T-cell (primary cell): ENCODE measurements around the gene CCT3. TPM values are rescaled to one million over a fixed set of nuclear protein-coding genes. Genes with fewer than 3 reads are reported as not detected.

ENCODE experiments used
- ATAC-seq, 4 experiments: fragments of 200-7000 bp in 3 of 4; fragments of 150-1000 bp in 1 of 4; cut with Tn5 transposase; replicated peaks in 1 of 4; 1 replicate in 3 of 4; 2 replicates in 1 of 4; pipeline ENCODE4 v1.10.0; 2021; ENCODE audit warnings: moderate library complexity in 3 of 4, mild to moderate bottlenecking in 2 of 4, moderate number of reproducible peaks in 1 of 4
- CTCF ChIA-PET, 2 donors: fragments of 300-600 bp; sonication (Branson Sonifier 250); formaldehyde crosslinking; loops; one replicate each; lab custom pipeline; 2022; ENCODE audit warnings: antibody characterized with exemption in 2 of 2; lab: Charles Lee
- POLR2A ChIA-PET, 2 donors: fragments of 300-600 bp; sonication (Branson Sonifier 250); formaldehyde crosslinking; loops; one replicate each; lab custom pipeline; 2022; ENCODE audit warnings: antibody characterized with exemption in 2 of 2; lab: Charles Lee
- DNase-seq, 35 experiments: peaks; one replicate each; pipeline versions ENCODE4 v3.0.0 to v3.0.0-alpha.2; 2013 to 2023
- H3K27ac ChIP-seq: one replicate; pipeline ENCODE4 v1.5.1; 2013; ENCODE audit warnings: low read length
- H3K27me3 ChIP-seq, 2 experiments: replicated peaks in 1 of 2; 1 replicate in 1 of 2; 2 replicates in 1 of 2; pipeline versions ENCODE4 v1.6.1 to v1.7.0; 2013; ENCODE audit warnings: low read length in 1 of 2, mixed read lengths in 1 of 2; ENCODE audit not compliant: control insufficient read depth in 2 of 2, insufficient read depth in 2 of 2; ENCODE audit errors: extremely low read depth in 1 of 2
- H3K36me3 ChIP-seq, 2 donors: 1 replicate in 1 of 2; 2 replicates in 1 of 2; pipeline versions ENCODE4 v1.6.1 to v1.7.0; 2013; ENCODE audit warnings: low read length in 1 of 2; ENCODE audit not compliant: control insufficient read depth in 2 of 2, insufficient read depth in 1 of 2; ENCODE audit errors: extremely low read depth in 1 of 2
- H3K4me1 ChIP-seq, 2 experiments: 1 replicate in 1 of 2; 2 replicates in 1 of 2; pipeline versions ENCODE4 v1.6.1 to v1.7.0; 2013; ENCODE audit warnings: low read length in 2 of 2, mixed read lengths in 1 of 2; ENCODE audit not compliant: insufficient read depth in 2 of 2, control insufficient read depth in 1 of 2; ENCODE audit errors: extremely low read depth in 1 of 2
- H3K4me3 ChIP-seq, 2 donors: 1 replicate in 1 of 2; 2 replicates in 1 of 2; pipeline versions ENCODE4 v1.5.1 to v1.7.0; 2013; ENCODE audit warnings: mild to moderate bottlenecking in 2 of 2, low read length in 1 of 2, moderate library complexity in 1 of 2; ENCODE audit not compliant: control insufficient read depth in 1 of 2; ENCODE audit errors: extremely low read depth in 1 of 2
- H3K9me3 ChIP-seq: 2 replicates; pipeline ENCODE4 v1.7.0; 2013
- H3K27ac Mint-ChIP-seq, 2 donors: one replicate each; pipeline ENCODE4 v1.8.0; 2020 to 2021; ENCODE audit warnings: mild to moderate bottlenecking in 2 of 2, mixed read lengths in 2 of 2
- H3K27me3 Mint-ChIP-seq, 2 donors: one replicate each; pipeline ENCODE4 v1.8.0; 2021 to 2022; ENCODE audit warnings: mixed read lengths in 2 of 2
- H3K36me3 Mint-ChIP-seq: one replicate; pipeline ENCODE4 v1.8.0; 2021; ENCODE audit warnings: mixed read lengths
- H3K4me1 Mint-ChIP-seq, 3 donors: one replicate each; pipeline ENCODE4 v1.8.0; 2020 to 2022; ENCODE audit warnings: mixed read lengths in 3 of 3, mild to moderate bottlenecking in 1 of 3
- H3K4me3 Mint-ChIP-seq, 3 donors: one replicate each; pipeline ENCODE4 v1.8.0; 2020 to 2022; ENCODE audit warnings: mild to moderate bottlenecking in 3 of 3, mixed read lengths in 3 of 3, moderate library complexity in 3 of 3
- H3K9me3 Mint-ChIP-seq, 3 donors: one replicate each; pipeline ENCODE4 v1.8.0; 2020 to 2022; ENCODE audit warnings: mixed read lengths in 3 of 3
- WGBS: methylation state at CpG from one replicate; pipeline ENCODE4 v1.1.5; 2013; ENCODE audit warnings: missing lambda C conversion rate; ENCODE audit not compliant: insufficient coverage; 5-methylcytosine and 5-hydroxymethylcytosine counted together
- total RNA-seq, 35 experiments: library from RNA in 6 of 35; stranded (reverse) in 6 of 35; fragments of 120-200 nt in 1 of 35; gene quantifications; one replicate each; pipeline versions ENCODE4 v1.2.1 to v1.2.4 and lab custom pipeline; 2013 to 2026

The CCT3 gene
- total RNA-seq, 5 donors from 2014 or later (not counting 1 experiment from before 2014, with no cell fraction given), result 87.2 to 138 (median 124) TPM

- H3K27ac ChIP-seq, result no peak overlapping the region
- peaks cover 6% of the 10 kb centered on the region for H3K36me3 Mint-ChIP-seq
- ChIA-PET CTCF (no interaction called here), POLR2A (interaction anchor here in 1 of 2 donors (0.6 kb wide), 1 partner anchor 9 kb away, joined by 3 read pairs; no protein-coding TSS in a partner anchor)
- H3K9me3 ChIP-seq, result no peaks in the 10 kb centered on the region
- ATAC-seq (peak in 2 of 4 experiments; percentile 12 to 28), DNase-seq (peak in 4 of 35 experiments; percentile 6 to 33 (median 14))
- H3K27me3 Mint-ChIP-seq, result no peaks in the 10 kb centered on the region
- H3K4me1 ChIP-seq, result peaks cover 8 to 20% of the 10 kb centered on the region in 2 experiments
- 84% methylated on average over 35 of the region's 37 CpGs for WGBS
- H3K27me3 ChIP-seq, result no peaks in the 10 kb centered on the region
- H3K27ac Mint-ChIP-seq, result no peak overlapping the region
- H3K9me3 Mint-ChIP-seq, result no peaks in the 10 kb centered on the region
- H3K4me3 Mint-ChIP-seq, result peak overlapping the region in 1 of 3 donors; percentile 47
- no peak overlapping the region for H3K4me3 ChIP-seq
- peaks cover 9 to 27% of the 10 kb centered on the region in 2 donors for H3K36me3 ChIP-seq
- peaks cover 23 to 25% (median 25%) of the 10 kb centered on the region in 3 donors for H3K4me1 Mint-ChIP-seq
Observed at GRCh38 chr1:156291226-156292061, 46.6 kb downstream of the CCT3 start.

GRCh38 chr1:156289857-156290256, 48.2 kb downstream of the CCT3 start:
- Histone ChIP-seq H3K27me3 (no peaks in the 10 kb centered on the region), H3K27ac (no peak overlapping the region), H3K4me1 (peaks cover 2 to 11% of the 10 kb centered on the region in 2 experiments), H3K9me3 (no peaks in the 10 kb centered on the region), H3K4me3 (no peak overlapping the region), H3K36me3 (peaks cover 20 to 27% of the 10 kb centered on the region in 2 donors)
- Mint-ChIP-seq H3K27ac (no peak overlapping the region), H3K36me3 (peaks cover 6% of the 10 kb centered on the region), H3K4me3 (no peak overlapping the region), H3K9me3 (no peaks in the 10 kb centered on the region), H3K27me3 (no peaks in the 10 kb centered on the region), H3K4me1 (peaks cover 12 to 18% (median 14%) of the 10 kb centered on the region in 3 donors)
- ChIA-PET CTCF (no interaction called here), POLR2A (no interaction called here)
- no peak for ATAC-seq
- no peak for DNase-seq

GRCh38 chr1:156286061-156286460, 52.0 kb downstream of the CCT3 start:
- Histone ChIP-seq H3K27me3 (no peaks in the 10 kb centered on the region), H3K9me3 (no peaks in the 10 kb centered on the region), H3K36me3 (peaks cover 8 to 13% of the 10 kb centered on the region in 2 donors), H3K4me3 (no peak overlapping the region), H3K27ac (no peak overlapping the region), H3K4me1 (peaks cover 10 to 25% of the 10 kb centered on the region in 2 experiments)
- Mint-ChIP-seq H3K36me3 (peaks cover 6% of the 10 kb centered on the region), H3K27ac (no peak overlapping the region), H3K4me1 (peaks cover 29 to 32% (median 31%) of the 10 kb centered on the region in 3 donors), H3K27me3 (no peaks in the 10 kb centered on the region), H3K4me3 (no peak overlapping the region), H3K9me3 (no peaks in the 10 kb centered on the region)
- DNase-seq, result no peak
- 94% methylated on average over 2 of the region's 8 CpGs for WGBS
- CTCF ChIA-PET, result no interaction called here
- no peak for ATAC-seq
- POLR2A ChIA-PET, result no interaction called here

GRCh38 chr1:156285437-156285836, 52.7 kb downstream of the CCT3 start:
- no peaks in the 10 kb centered on the region for H3K9me3 ChIP-seq
- H3K4me1 ChIP-seq, result peaks cover 10 to 27% of the 10 kb centered on the region in 2 experiments
- H3K4me3 ChIP-seq, result no peak overlapping the region
- Mint-ChIP-seq H3K4me1 (peaks cover 35 to 38% (median 37%) of the 10 kb centered on the region in 3 donors), H3K9me3 (no peaks in the 10 kb centered on the region), H3K4me3 (no peak overlapping the region), H3K27me3 (no peaks in the 10 kb centered on the region), H3K36me3 (peaks cover 6% of the 10 kb centered on the region), H3K27ac (no peak overlapping the region)
- WGBS, result 96% methylated on average over 19 of the region's 21 CpGs
- POLR2A ChIA-PET, result interaction anchor here in 1 of 2 donors (0.5 kb wide), 1 partner anchor 144 kb away, joined by 3 read pairs; no protein-coding TSS in a partner anchor
- H3K36me3 ChIP-seq, result peaks cover 5 to 13% of the 10 kb centered on the region in 2 donors
- H3K27ac ChIP-seq, result no peak overlapping the region
- no peak for ATAC-seq
- CTCF ChIA-PET, result interaction anchor here in 1 of 2 donors (0.8 kb wide), 1 partner anchor 12 kb away, joined by 4 read pairs; no protein-coding TSS in a partner anchor
- H3K27me3 ChIP-seq, result no peaks in the 10 kb centered on the region
- no peak for DNase-seq

- H3K27ac Mint-ChIP-seq, result no peak overlapping the region
- ChIA-PET POLR2A (no interaction called here), CTCF (interaction anchor here in 1 of 2 donors (0.8 kb wide), 2 partner anchors 11 to 161 kb away, joined by 3 to 4 read pairs; no protein-coding TSS in a partner anchor)
- H3K4me1 ChIP-seq, result peaks cover 12 to 27% of the 10 kb centered on the region in 2 experiments
- no peak for ATAC-seq
- no peak overlapping the region for H3K4me3 ChIP-seq
- no peaks in the 10 kb centered on the region for H3K9me3 ChIP-seq
- H3K27me3 Mint-ChIP-seq, result no peaks in the 10 kb centered on the region
- no peaks in the 10 kb centered on the region for H3K9me3 Mint-ChIP-seq
- peaks cover 5 to 13% of the 10 kb centered on the region in 2 donors for H3K36me3 ChIP-seq
- no peaks in the 10 kb centered on the region for H3K27me3 ChIP-seq
- no peak for DNase-seq
- H3K4me1 Mint-ChIP-seq, result peaks cover 39 to 44% (median 42%) of the 10 kb centered on the region in 3 donors
- WGBS, result no CpG with 5 or more reads among the region's 4 CpGs
- H3K27ac ChIP-seq, result no peak overlapping the region
- H3K4me3 Mint-ChIP-seq, result peak overlapping the region in 1 of 3 donors; percentile 13
- H3K36me3 Mint-ChIP-seq, result peaks cover 2% of the 10 kb centered on the region
Observed at GRCh38 chr1:156284757-156285156, 53.3 kb downstream of the CCT3 start.

GRCh38 chr1:156284112-156284511, 54.0 kb downstream of the CCT3 start, which contains the start of gene TMEM79:
Gene TMEM79 (plus strand): TSS chr1:156284325. CDS start chr1:156285227, 902 bp downstream.
- DNase-seq (no peak), ATAC-seq (no peak)
- CTCF ChIA-PET, result interaction anchor here (0.5 to 0.8 kb wide), 2 partner anchors 50 to 162 kb away, joined by 3 read pairs; no protein-coding TSS in a partner anchor
- Mint-ChIP-seq H3K27ac (peak within 1 kb of the TSS; percentile 95), H3K9me3 (no peaks in the 10 kb centered on the region), H3K4me3 (peak within 1 kb of the TSS; percentile 89 to 97 (median 97)), H3K27me3 (no peaks in the 10 kb centered on the region), H3K4me1 (peaks cover 39 to 44% (median 42%) of the 10 kb centered on the region in 3 donors), H3K36me3 (no peaks in the 10 kb centered on the region)
- Histone ChIP-seq H3K27me3 (no peaks in the 10 kb centered on the region), H3K27ac (peak within 1 kb of the TSS; percentile 43), H3K4me3 (peak within 1 kb of the TSS; percentile 57 to 94), H3K9me3 (no peaks in the 10 kb centered on the region), H3K36me3 (peaks cover 5 to 13% of the 10 kb centered on the region in 2 donors), H3K4me1 (peaks cover 12 to 27% of the 10 kb centered on the region in 2 experiments)
- WGBS, result 100% methylated on average over 1 of the region's 7 CpGs
- POLR2A ChIA-PET, result interaction anchor here in 1 of 2 donors (0.6 kb wide), 1 partner anchor 92 kb away, joined by 3 read pairs; no protein-coding TSS in a partner anchor
